Measurements from ENCODE around the gene NTF3. TPM values are rescaled to one million over a fixed set of nuclear protein-coding genes. Genes with fewer than 3 reads are reported as not detected.

NTF3 gene
- total and polyA plus RNA-seq, 9 of the 15 experiments (the other 6 are each of a cell fraction or from before 2014, with no cell fraction given), result not detected

DNA sequence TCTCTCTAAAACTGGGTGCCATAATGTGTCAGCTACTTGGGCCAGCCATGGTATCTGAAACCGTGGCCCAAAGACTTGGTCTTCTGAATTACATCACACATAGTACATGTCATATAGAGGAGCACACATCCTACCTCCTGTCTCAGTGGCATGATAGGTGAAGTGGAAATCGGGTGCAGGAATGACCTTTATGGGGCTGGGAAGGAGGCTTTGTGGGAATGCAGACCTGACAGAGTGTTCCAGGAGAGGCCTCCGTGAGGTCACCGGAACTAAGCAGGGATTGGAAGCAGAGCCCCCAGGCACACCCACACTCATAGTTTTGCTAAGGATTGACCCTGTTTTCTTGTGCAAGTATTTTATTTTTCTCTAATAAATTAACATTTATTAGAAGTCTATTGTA lies 82.6 kb downstream of the NTF3 start:
- DNase-seq (ENCODE audit: extremely low read depth in 1 of 4, low spot score in 3 of 4), result no peak
- H3K4me1 ChIP-seq (replicated peaks in 1 of 2; ENCODE audit: control insufficient read depth in 2 of 2, insufficient read depth in 2 of 2, low read length in 2 of 2), result no peaks in the 10 kb centered on the region; a peak in 1 of 5 replicates
- H3K4me3 ChIP-seq, result no peak overlapping the region
- CTCF ChIA-PET (ENCODE audit: low intra/inter-chr PET ratio), result no interaction called here
- POLR2A ChIA-PET, result no interaction called here
- no peaks in the 10 kb centered on the region for H3K36me3 ChIP-seq (ENCODE audit: control insufficient read depth, insufficient read depth, low read length)
- H3K27me3 ChIP-seq (ENCODE audit: control insufficient read depth in 2 of 2, insufficient read depth in 2 of 2, low read length in 2 of 2), result peaks cover 0 to 12% of the 10 kb centered on the region in 2 experiments; a peak in 1 of 5 replicates
- in situ Hi-C loops (cut with MboI) (no loop called here), intact Hi-C loops (cut with micrococcal nuclease) (no loop called here)
- TF ChIP-seq SP2 (IDR thresholded peaks at IDR 0.05; ENCODE audit: extremely low read depth, low read depth, low read length, poor library complexity, severe bottlenecking) (no peak), HLTF (IDR thresholded peaks at IDR 0.05) (no peak), ZNF280A (IDR thresholded peaks at IDR 0.05; ENCODE audit: low read depth, partially characterized antibody) (no peak), TOE1 (IDR thresholded peaks at IDR 0.05; ENCODE audit: borderline replicate concordance) (no peak), TOE1 (CRISPR knock-in tag; IDR thresholded peaks at IDR 0.05; ENCODE audit: borderline replicate concordance, low read depth) (no peak), THRA (IDR thresholded peaks at IDR 0.05) (no peak), EP400 (IDR thresholded peaks at IDR 0.05) (no peak)
- no peaks in the 10 kb centered on the region for H3K79me2 ChIP-seq (ENCODE audit: control insufficient read depth, insufficient read depth, low read length)
- no peaks in the 10 kb centered on the region for H4K20me1 ChIP-seq (replicated peaks; ENCODE audit: control insufficient read depth, insufficient read depth, low read length)
- no peaks in the 10 kb centered on the region for H3K9me3 ChIP-seq (replicated peaks; ENCODE audit: control insufficient read depth, insufficient read depth, low read depth, low read length)
- H3K4me2 ChIP-seq (ENCODE audit: insufficient read depth, low read length), result no peak overlapping the region
- H3K9me1 ChIP-seq (ENCODE audit: control insufficient read depth, insufficient read depth, low read length), result no peaks in the 10 kb centered on the region
- H3K27ac ChIP-seq (ENCODE audit: extremely low read depth, low read depth, low read length), result no peak overlapping the region
- WGBS (ENCODE audit: insufficient coverage, low coverage, missing lambda C conversion rate), result 0% methylated on average over 4 of the region's 4 CpGs
- no peak overlapping the region for H3K9ac ChIP-seq (ENCODE audit: insufficient read depth in 1 of 2, low read depth in 2 of 2, low read length in 2 of 2)
- ATAC-seq, result no peak
- BruUV-seq (replicated peaks), result no TSS peak
- no peak overlapping the region for H2AFZ ChIP-seq (ENCODE audit: low read depth, low read length)
- FAIRE-seq, result no peak

All from K562 (cell line).